ENCODE measurements around the gene TIAM2. TPM values are rescaled to one million over a fixed set of nuclear protein-coding genes. Genes with fewer than 3 reads are reported as not detected.

Gene TIAM2
- total RNA-seq, 1 experiment from 2014 or later = 9.1 TPM

DNA sequence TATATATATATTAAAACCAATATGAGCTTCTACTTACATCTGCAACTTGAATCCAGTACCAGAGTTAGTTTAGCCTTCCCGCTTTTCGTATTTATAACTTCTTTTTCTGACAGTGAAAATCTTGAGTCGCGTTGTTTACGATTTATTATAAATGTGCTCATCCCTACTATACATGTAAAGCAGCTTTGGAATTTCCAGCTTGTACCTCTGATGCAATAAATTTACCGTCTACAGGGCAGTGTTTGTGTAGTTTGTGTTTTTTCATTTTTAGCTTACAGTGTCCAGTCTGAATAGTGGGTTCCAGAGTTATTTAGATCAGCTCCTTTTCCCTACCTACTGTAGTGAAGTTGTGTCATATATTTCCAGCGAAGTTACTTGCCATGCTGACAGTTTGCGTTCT is 66.3 kb downstream of the TIAM2 start:
- Histone ChIP-seq H3K36me3 (ENCODE audit: insufficient read depth, low read length, poor library complexity, severe bottlenecking) (no peaks in the 10 kb centered on the region), H3K4me3 (ENCODE audit: low read depth, low read length, poor library complexity, severe bottlenecking) (no peak overlapping the region), H3K27ac (ENCODE audit: low read depth, low read length, poor library complexity, severe bottlenecking) (no peak overlapping the region), H3K9me3 (ENCODE audit: low read depth, low read length, poor library complexity, severe bottlenecking) (no peaks in the 10 kb centered on the region), H3K4me1 (ENCODE audit: insufficient read depth, low read length, poor library complexity, severe bottlenecking) (no peaks in the 10 kb centered on the region), H3K27me3 (replicated peaks; ENCODE audit: insufficient read depth, low read depth, low read length, poor library complexity) (no peaks in the 10 kb centered on the region)
- ChIA-PET CTCF (no interaction called here), POLR2A (ENCODE audit: low non-redundant PET) (no interaction called here)
- no TSS peak for BruUV-seq (replicated peaks)
- no peak for TF ChIP-seq EZH2 (IDR thresholded peaks at IDR 0.05; ENCODE audit: borderline replicate concordance, low read depth, low read length, poor library complexity, severe bottlenecking)
- TF ChIP-seq, protein P1, sequence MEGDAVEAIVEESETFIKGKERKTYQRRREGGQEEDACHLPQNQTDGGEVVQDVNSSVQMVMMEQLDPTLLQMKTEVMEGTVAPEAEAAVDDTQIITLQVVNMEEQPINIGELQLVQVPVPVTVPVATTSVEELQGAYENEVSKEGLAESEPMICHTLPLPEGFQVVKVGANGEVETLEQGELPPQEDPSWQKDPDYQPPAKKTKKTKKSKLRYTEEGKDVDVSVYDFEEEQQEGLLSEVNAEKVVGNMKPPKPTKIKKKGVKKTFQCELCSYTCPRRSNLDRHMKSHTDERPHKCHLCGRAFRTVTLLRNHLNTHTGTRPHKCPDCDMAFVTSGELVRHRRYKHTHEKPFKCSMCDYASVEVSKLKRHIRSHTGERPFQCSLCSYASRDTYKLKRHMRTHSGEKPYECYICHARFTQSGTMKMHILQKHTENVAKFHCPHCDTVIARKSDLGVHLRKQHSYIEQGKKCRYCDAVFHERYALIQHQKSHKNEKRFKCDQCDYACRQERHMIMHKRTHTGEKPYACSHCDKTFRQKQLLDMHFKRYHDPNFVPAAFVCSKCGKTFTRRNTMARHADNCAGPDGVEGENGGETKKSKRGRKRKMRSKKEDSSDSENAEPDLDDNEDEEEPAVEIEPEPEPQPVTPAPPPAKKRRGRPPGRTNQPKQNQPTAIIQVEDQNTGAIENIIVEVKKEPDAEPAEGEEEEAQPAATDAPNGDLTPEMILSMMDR (conservative IDR thresholded peaks at IDR 0.05; ENCODE audit: low read depth, low read length) = no peak
- intact Hi-C loops (cut with micrococcal nuclease; ENCODE audit: unreplicated experiment) = no loop called here
- no peak for DNase-seq (ENCODE audit: low spot score)

DNA sequence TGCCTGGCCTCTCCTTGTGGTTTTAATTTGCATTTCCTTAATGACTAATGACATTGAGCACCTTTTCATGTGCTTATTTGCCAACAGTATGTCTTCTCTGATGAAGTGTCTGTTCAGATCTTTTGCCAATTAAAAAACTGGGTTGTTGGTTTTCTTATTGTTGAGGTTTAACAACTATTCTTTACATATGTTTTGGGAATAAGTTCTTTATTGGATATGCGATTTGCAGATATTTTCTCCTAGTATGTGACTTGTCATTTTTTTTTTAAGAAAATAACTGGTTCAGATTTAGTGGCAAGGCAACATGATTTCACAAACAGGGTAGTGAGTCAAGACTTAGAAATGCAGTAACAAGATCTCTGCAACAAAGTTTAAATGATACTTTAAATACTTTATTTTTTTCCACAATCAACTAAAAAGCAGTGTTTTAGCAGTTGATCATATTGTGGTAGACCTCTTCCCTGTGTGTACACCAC is 67.8 kb downstream of the TIAM2 start:
- H3K9me3 ChIP-seq (ENCODE audit: low read depth, low read length, poor library complexity, severe bottlenecking) = no peaks in the 10 kb centered on the region
- no peaks in the 10 kb centered on the region for H3K27me3 ChIP-seq (replicated peaks; ENCODE audit: insufficient read depth, low read depth, low read length, poor library complexity)
- H3K36me3 ChIP-seq (ENCODE audit: insufficient read depth, low read length, poor library complexity, severe bottlenecking) = no peaks in the 10 kb centered on the region
- no peak for DNase-seq (ENCODE audit: low spot score)
- ChIA-PET CTCF (no interaction called here), POLR2A (ENCODE audit: low non-redundant PET) (no interaction called here)
- no TSS peak for BruUV-seq (replicated peaks)
- H3K27ac ChIP-seq (ENCODE audit: low read depth, low read length, poor library complexity, severe bottlenecking) = no peak overlapping the region
- no peaks in the 10 kb centered on the region for H3K4me1 ChIP-seq (ENCODE audit: insufficient read depth, low read length, poor library complexity, severe bottlenecking)
- intact Hi-C loops (cut with micrococcal nuclease; ENCODE audit: unreplicated experiment) = no loop called here
- TF ChIP-seq, protein P1 (conservative IDR thresholded peaks at IDR 0.05; ENCODE audit: low read depth, low read length) = no peak
- TF ChIP-seq EZH2 (IDR thresholded peaks at IDR 0.05; ENCODE audit: borderline replicate concordance, low read depth, low read length, poor library complexity, severe bottlenecking) = no peak
- H3K4me3 ChIP-seq (ENCODE audit: low read depth, low read length, poor library complexity, severe bottlenecking) = no peak overlapping the region

- BruUV-seq (replicated peaks) = no TSS peak
- intact Hi-C loops (cut with micrococcal nuclease; ENCODE audit: unreplicated experiment) = no loop called here
- DNase-seq (ENCODE audit: low spot score) = no peak
- no peak for TF ChIP-seq EZH2 (IDR thresholded peaks at IDR 0.05; ENCODE audit: borderline replicate concordance, low read depth, low read length, poor library complexity, severe bottlenecking)
- TF ChIP-seq, protein P1 (conservative IDR thresholded peaks at IDR 0.05; ENCODE audit: low read depth, low read length) = no peak
- no peaks in the 10 kb centered on the region for H3K27me3 ChIP-seq (replicated peaks; ENCODE audit: insufficient read depth, low read depth, low read length, poor library complexity)
- no peaks in the 10 kb centered on the region for H3K9me3 ChIP-seq (ENCODE audit: low read depth, low read length, poor library complexity, severe bottlenecking)
- POLR2A ChIA-PET (ENCODE audit: low non-redundant PET) = no interaction called here
- H3K4me1 ChIP-seq (ENCODE audit: insufficient read depth, low read length, poor library complexity, severe bottlenecking) = no peaks in the 10 kb centered on the region
- CTCF ChIA-PET = interaction anchor here (0.7 kb wide), 1 partner anchor 75 kb away, joined by 5 read pairs; no protein-coding TSS in a partner anchor
- no peak overlapping the region for H3K4me3 ChIP-seq (ENCODE audit: low read depth, low read length, poor library complexity, severe bottlenecking)
- no peaks in the 10 kb centered on the region for H3K36me3 ChIP-seq (ENCODE audit: insufficient read depth, low read length, poor library complexity, severe bottlenecking)
- H3K27ac ChIP-seq (ENCODE audit: low read depth, low read length, poor library complexity, severe bottlenecking) = no peak overlapping the region
Measured at GRCh38 chr6:155064303-155064702, 69.2 kb downstream of the TIAM2 start.

All from A673 (cell line).